ENCODE data around the gene ZNF692.

DNA sequence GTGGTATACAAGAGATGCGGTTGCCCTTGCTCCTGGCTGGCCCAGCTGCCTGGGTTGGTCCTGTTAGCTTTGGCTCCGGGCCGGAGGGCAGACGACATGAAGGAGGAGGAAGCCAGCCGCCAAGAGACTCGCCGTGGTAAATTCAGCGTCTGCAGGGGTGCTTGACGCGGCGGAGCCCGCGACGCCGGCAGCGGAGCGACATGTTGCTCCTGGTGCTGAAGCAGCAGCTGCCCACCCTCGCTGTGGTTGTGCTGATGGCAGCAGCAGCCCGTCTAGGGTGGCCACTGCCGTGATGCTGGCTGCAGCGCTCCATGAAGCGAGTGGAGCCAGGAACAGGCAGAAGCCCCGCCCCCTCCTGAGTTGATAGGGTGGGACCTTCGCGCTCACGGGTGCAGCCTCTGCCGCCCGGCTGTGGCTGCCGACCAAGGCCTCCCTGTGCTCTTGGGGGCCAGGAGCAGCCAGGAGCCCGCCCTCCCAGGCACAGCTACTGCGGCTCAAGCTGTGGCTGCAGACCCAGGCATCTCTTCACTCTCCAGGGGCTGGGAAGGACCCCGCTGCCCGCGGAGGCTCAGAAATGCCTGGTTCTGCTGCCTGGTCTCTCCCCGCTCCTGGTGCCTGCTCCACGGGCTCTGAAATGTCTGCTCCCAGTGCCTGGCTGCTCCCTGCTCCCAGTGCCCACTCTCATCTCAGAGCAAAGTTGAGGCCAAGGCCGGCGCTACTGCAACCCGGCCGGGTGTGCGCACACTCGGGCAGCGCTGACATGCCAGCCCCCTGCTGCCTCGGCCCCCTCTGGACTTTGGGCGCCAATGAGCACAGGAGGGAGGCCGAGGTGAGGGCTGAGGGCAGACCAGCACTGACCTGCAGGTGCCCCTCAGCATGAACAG lies 4.4 kb upstream of the ZNF692 start:
- TF ChIP-seq CTCF (IDR thresholded peaks at IDR 0.05; ENCODE audit: low read depth, low read length, missing input control) (no peak), RXRA (IDR thresholded peaks at IDR 0.05) (no peak), GABPA (IDR thresholded peaks at IDR 0.05 in 1 of 2, conservative IDR thresholded peaks at IDR 0.05 in 1 of 2) (no peak)
